SK-N-SH treated with all-trans-retinoic acid at 6 μM for 48 hours (cell line): ENCODE data around the gene SH3BP5L.

ENCODE experiments used
- BACH2 ChIP-seq: fragments of 250-450 bp; sonication (Bioruptor Pico); IDR thresholded peaks from 2 replicates; pipeline ENCODE4 v1.9.0; 2021; ENCODE audit warnings: mild to moderate bottlenecking, borderline replicate concordance
- CREB5 ChIP-seq: fragments of 250-450 bp; sonication (Bioruptor Pico); IDR thresholded peaks from 2 replicates; pipeline ENCODE4 v1.5.1; 2020; ENCODE audit warnings: low read depth, mild to moderate bottlenecking, moderate library complexity
- GLIS3 ChIP-seq: fragments of 250-450 bp; sonication (Bioruptor Pico); IDR thresholded peaks from 2 replicates; pipeline ENCODE4 v1.5.0; 2020; ENCODE audit warnings: mild to moderate bottlenecking, moderate library complexity
- POU6F1 ChIP-seq: fragments of 250-450 bp; sonication (Bioruptor Pico); IDR thresholded peaks from 2 replicates; pipeline ENCODE4 v1.8.0; 2021; ENCODE audit warnings: low read depth, mild to moderate bottlenecking, moderate library complexity, borderline replicate concordance
- TOX ChIP-seq: fragments of 250-450 bp; sonication (Bioruptor Pico); IDR thresholded peaks from 2 replicates; pipeline ENCODE4 v1.8.0; 2021; ENCODE audit warnings: mild to moderate bottlenecking, moderate library complexity, borderline replicate concordance
- ZFP3 ChIP-seq: fragments of 250-450 bp; sonication (Bioruptor Pico); IDR thresholded peaks from 2 replicates; pipeline ENCODE4 v1.5.0; 2020; ENCODE audit warnings: mild to moderate bottlenecking, moderate library complexity
- ZFP30 ChIP-seq: fragments of 450-650 bp; formaldehyde crosslinking; IDR thresholded peaks from 2 replicates; pipeline ENCODE4 v1.5.0; 2022; ENCODE audit warnings: mild to moderate bottlenecking, moderate library complexity

GRCh38 chr1:248825909-248826760 lies at the start of gene SH3BP5L:
- no peak for TF ChIP-seq CREB5 (CRISPR knock-in tag)
- TF ChIP-seq ZFP3 (CRISPR knock-in tag) = no peak
- TF ChIP-seq BACH2 = no peak
- no peak for TF ChIP-seq POU6F1
- no peak for TF ChIP-seq GLIS3 (CRISPR knock-in tag)
- no peak for TF ChIP-seq TOX (CRISPR knock-in tag)
- TF ChIP-seq ZFP30 = no peak
